Measurements from ENCODE around the gene ZNF230. TPM values are rescaled to one million over a fixed set of nuclear protein-coding genes. Genes with fewer than 3 reads are reported as not detected.

ZNF230 gene
- total RNA-seq, 3 donors from 2014 or later = 3.2 to 5.2 (median 3.8) TPM

DNA sequence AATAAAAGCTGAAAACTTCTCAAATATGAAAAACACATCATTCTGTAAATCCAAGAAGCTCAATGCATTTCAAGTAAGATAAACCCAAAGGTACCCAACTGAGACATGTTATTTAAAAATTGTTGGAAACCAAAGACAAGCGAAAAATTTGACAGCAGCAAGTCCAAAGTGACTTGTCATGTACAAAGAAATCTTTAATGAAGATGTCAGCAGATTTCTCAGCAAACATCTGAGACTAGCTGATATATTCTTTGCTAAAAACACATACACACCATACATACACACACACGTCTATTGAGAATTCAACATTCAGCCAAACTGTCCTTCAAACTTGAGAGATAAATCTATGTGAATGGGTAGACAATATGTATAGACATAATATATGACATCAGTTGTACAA, 16.7 kb downstream of the ZNF230 start:
- TF ChIP-seq, protein P1, sequence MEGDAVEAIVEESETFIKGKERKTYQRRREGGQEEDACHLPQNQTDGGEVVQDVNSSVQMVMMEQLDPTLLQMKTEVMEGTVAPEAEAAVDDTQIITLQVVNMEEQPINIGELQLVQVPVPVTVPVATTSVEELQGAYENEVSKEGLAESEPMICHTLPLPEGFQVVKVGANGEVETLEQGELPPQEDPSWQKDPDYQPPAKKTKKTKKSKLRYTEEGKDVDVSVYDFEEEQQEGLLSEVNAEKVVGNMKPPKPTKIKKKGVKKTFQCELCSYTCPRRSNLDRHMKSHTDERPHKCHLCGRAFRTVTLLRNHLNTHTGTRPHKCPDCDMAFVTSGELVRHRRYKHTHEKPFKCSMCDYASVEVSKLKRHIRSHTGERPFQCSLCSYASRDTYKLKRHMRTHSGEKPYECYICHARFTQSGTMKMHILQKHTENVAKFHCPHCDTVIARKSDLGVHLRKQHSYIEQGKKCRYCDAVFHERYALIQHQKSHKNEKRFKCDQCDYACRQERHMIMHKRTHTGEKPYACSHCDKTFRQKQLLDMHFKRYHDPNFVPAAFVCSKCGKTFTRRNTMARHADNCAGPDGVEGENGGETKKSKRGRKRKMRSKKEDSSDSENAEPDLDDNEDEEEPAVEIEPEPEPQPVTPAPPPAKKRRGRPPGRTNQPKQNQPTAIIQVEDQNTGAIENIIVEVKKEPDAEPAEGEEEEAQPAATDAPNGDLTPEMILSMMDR (IDR thresholded peaks at IDR 0.05) = no peak
- Histone ChIP-seq H3K9me3 (peaks cover 19% of the 10 kb centered on the region), H3K36me3 (ENCODE audit: low read depth) (no peaks in the 10 kb centered on the region), H3K4me1 (ENCODE audit: low read depth) (no peaks in the 10 kb centered on the region), H3K4me3 (no peak overlapping the region)
- intact Hi-C loops (cut with DNase I, micrococcal nuclease) = no loop called here
- DNase-seq (no peak), ATAC-seq (no peak)

DNA sequence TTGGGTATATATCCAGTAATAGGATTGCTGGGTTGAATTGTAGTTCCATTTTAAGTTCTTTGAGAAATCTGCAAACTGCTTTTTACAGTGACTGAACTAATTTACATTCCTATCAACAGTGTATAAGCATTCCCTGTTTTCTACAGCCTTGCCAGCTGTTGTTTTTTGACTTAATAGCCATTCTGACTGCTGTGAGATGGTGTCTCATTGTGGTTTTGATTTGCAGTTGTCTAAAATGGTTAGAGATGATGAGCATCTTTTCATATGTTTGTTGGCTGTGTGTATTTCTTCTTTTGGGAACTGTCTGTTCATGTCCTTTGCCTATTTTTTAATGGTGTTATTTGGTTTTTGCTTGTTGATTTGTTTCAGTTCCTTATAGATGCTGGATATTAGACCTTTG, 18.5 kb downstream of the ZNF230 start:
- no peak for DNase-seq
- Histone ChIP-seq H3K36me3 (ENCODE audit: low read depth) (no peaks in the 10 kb centered on the region), H3K4me3 (no peak overlapping the region), H3K9me3 (peaks cover 5% of the 10 kb centered on the region), H3K4me1 (ENCODE audit: low read depth) (no peaks in the 10 kb centered on the region)
- intact Hi-C loops (cut with DNase I, micrococcal nuclease) = no loop called here
- no peak for ATAC-seq
- TF ChIP-seq, protein P1 (IDR thresholded peaks at IDR 0.05) = no peak

DNA sequence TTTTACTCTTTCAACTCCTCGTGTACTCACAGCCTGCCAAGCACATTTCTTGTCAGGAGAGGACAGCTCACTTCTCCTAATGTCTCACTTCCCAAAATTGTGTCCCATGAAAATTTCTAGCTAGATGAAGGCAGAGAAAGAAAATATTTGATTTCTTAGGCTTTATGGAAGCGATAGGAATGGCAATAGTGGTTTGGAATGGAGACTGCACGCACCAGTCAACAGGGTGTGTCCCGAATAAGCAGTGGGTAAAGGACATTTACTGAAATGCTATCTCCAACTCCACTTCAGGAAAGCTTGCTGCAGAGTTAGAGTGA, 22.1 kb downstream of the ZNF230 start:
- Histone ChIP-seq H3K4me1 (ENCODE audit: low read depth) (no peaks in the 10 kb centered on the region), H3K9me3 (peaks cover 20% of the 10 kb centered on the region), H3K36me3 (ENCODE audit: low read depth) (no peaks in the 10 kb centered on the region), H3K4me3 (no peak overlapping the region)
- TF ChIP-seq, protein P1 (IDR thresholded peaks at IDR 0.05) = no peak
- DNase-seq (no peak), ATAC-seq (no peak)
- intact Hi-C loops (cut with DNase I, micrococcal nuclease) = no loop called here

DNA sequence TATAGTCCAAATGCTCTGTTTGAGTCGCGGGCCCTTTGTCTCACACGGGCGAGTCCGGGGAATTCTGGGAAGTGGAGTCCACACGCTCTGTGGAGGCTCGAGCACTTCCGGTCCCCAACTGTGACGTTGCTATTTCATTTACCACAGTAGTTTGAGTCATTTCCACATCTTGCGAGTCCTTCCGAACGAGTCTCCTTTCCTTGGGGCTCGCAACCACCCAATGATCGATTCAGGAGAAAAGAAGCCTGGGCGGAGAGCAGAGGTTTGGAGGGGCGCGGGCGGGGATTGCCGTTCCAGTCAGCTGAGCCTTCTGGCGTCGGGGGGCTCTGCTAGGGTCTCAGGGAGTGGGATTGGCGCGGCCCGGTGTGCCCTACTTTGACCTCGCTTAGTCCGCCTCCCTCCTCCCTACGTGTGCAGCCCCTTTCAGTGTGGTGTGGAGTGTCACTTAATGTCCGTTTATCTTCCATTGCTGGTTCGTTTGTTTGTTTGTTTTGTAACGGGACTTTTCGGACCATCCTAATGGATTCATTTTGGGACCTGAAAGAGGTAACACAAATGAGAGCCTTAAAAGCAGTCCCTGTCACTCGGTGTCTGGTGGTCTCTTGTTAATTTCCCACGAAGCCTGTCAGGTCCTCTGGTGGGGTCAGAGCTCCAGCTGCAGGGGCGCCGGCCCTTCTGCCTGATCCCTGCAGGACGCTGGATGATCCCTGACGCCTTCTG, 22.6 kb downstream of the ZNF230 start, which contains the start of gene ZNF222:
Gene ZNF222 (plus strand): TSS at position 163 of the 720 bp plus-strand sequence. CDS start 58 bp downstream, at position 221.
- peak within 1 kb of the TSS; percentile 58 for H3K4me3 ChIP-seq
- peak; percentile 100 for ATAC-seq
- no peaks in the 10 kb centered on the region for H3K36me3 ChIP-seq (ENCODE audit: low read depth)
- TF ChIP-seq, protein P1 (IDR thresholded peaks at IDR 0.05) = no peak
- no peaks in the 10 kb centered on the region for H3K4me1 ChIP-seq (ENCODE audit: low read depth)
- H3K9me3 ChIP-seq = peaks cover 25% of the 10 kb centered on the region
- DNase-seq = peak; percentile 80 to 92 (median 82)
- intact Hi-C loops (cut with DNase I, micrococcal nuclease) = no loop called here

DNA sequence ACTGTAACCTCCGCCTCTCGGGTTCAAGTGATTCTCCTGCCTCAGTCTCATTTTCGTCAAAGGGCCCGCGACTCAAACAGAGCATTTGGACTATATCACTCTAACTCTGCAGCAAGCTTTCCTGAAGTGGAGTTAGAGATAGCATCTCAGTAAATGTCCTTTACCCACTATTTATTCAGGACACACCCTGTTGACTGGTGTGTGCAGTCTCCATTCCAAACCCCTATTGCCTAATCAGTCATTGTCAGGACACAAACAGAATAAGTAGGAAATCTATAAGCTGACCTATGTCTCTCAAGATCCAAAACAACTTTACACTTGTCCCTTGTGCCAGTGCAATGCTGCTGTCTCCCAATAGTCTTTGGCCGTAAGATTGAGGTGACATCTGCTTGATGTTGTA, 23.9 kb downstream of the ZNF230 start:
- no peaks in the 10 kb centered on the region for H3K4me1 ChIP-seq (ENCODE audit: low read depth)
- H3K36me3 ChIP-seq (ENCODE audit: low read depth) = no peaks in the 10 kb centered on the region
- TF ChIP-seq, protein P1 (IDR thresholded peaks at IDR 0.05) = no peak
- peaks cover 37% of the 10 kb centered on the region for H3K9me3 ChIP-seq
- no peak for ATAC-seq
- no peak overlapping the region for H3K4me3 ChIP-seq
- intact Hi-C loops (cut with DNase I, micrococcal nuclease) = no loop called here
- no peak for DNase-seq

Data from mucosa of descending colon (tissue), 3 donors.